GM12873 (cell line): ENCODE results near the gene CHPT1.

ENCODE experiments used
- CTCF ChIP-seq: IDR thresholded peaks from 2 replicates; pipeline ENCODE4 v1.5.1; 2012; ENCODE audit warnings: low read depth, mild to moderate bottlenecking, moderate library complexity, low read length, control low read depth; ENCODE audit not compliant: insufficient read depth; ENCODE audit errors: missing control alignments

Gene CHPT1

GRCh38 chr12:101713059-101713682, 15.7 kb downstream of the CHPT1 start:
- TF ChIP-seq CTCF = no peak

GRCh38 chr12:101713930-101714329, 16.5 kb downstream of the CHPT1 start:
- TF ChIP-seq CTCF = no peak

- no peak for TF ChIP-seq CTCF
These were observed 17.5 kb downstream of the CHPT1 start for GRCh38 chr12:101714877-101715444.

GRCh38 chr12:101719566-101719965, 22.1 kb downstream of the CHPT1 start:
- TF ChIP-seq CTCF = no peak

- no peak for TF ChIP-seq CTCF
These were observed 22.7 kb downstream of the CHPT1 start for GRCh38 chr12:101720118-101720517.

GRCh38 chr12:101722392-101722791, 25.0 kb downstream of the CHPT1 start:
- TF ChIP-seq CTCF = no peak

- no peak for TF ChIP-seq CTCF
These were observed 29.7 kb downstream of the CHPT1 start for GRCh38 chr12:101727098-101727497.
